Parathyroid adenoma (tissue), 2 donors: Measurements from ENCODE around the gene VRTN.

Source experiments
- H2AFZ ChIP-seq: fragments of 300-600 bp; sonication (generic); one replicate; pipeline ENCODE4 v1.7.0; 2017; ENCODE audit warnings: antibody characterized with exemption, mild to moderate bottlenecking
- H3K27ac ChIP-seq: fragments of 300-600 bp; sonication (generic); one replicate; pipeline ENCODE4 v1.7.0; 2017
- H3K27me3 ChIP-seq: fragments of 300-600 bp; sonication (generic); one replicate; pipeline ENCODE4 v1.7.0; 2017; ENCODE audit warnings: low read length; ENCODE audit not compliant: control insufficient read depth, insufficient read depth
- H3K36me3 ChIP-seq: fragments of 300-600 bp; sonication (generic); one replicate; pipeline ENCODE4 v1.7.0; 2017; ENCODE audit warnings: low read length; ENCODE audit not compliant: control insufficient read depth, insufficient read depth
- H3K4me1 ChIP-seq: fragments of 300-600 bp; sonication (generic); one replicate; pipeline ENCODE4 v1.7.0; 2017; ENCODE audit warnings: control low read depth
- H3K4me2 ChIP-seq: fragments of 300-600 bp; sonication (generic); one replicate; pipeline ENCODE4 v1.7.0; 2017; ENCODE audit warnings: low read length
- H3K4me3 ChIP-seq: fragments of 300-600 bp; sonication (generic); one replicate; pipeline ENCODE4 v1.7.0; 2017; ENCODE audit warnings: low read depth, low read length
- H3K79me2 ChIP-seq: fragments of 300-600 bp; sonication (generic); one replicate; pipeline ENCODE4 v1.7.0; 2017; ENCODE audit warnings: control low read depth
- H3K9ac ChIP-seq: fragments of 300-600 bp; sonication (generic); one replicate; pipeline ENCODE4 v1.7.0; 2017; ENCODE audit warnings: mild to moderate bottlenecking
- H3K9me3 ChIP-seq: fragments of 300-600 bp; sonication (generic); one replicate; pipeline ENCODE4 v1.7.0; 2017; ENCODE audit warnings: low read length; ENCODE audit not compliant: control insufficient read depth
- TF ChIP-seq, protein P1 (sequence below): fragments of 300-600 bp; sonication (generic); IDR thresholded peaks from one replicate; pipeline ENCODE4 v1.7.0; 2017; ENCODE audit warnings: antibody characterized with exemption, mild to moderate bottlenecking
- donor health status: primary hyperparathyroidism.

VRTN gene

GRCh38 chr14:74349757-74350156 lies 1.5 kb downstream of the VRTN start:
- Histone ChIP-seq H3K27ac (no peak overlapping the region), H3K36me3 (no peaks in the 10 kb centered on the region), H3K9ac (no peak overlapping the region), H3K27me3 (no peaks in the 10 kb centered on the region), H3K4me3 (no peak overlapping the region), H2AFZ (no peak overlapping the region), H3K79me2 (no peaks in the 10 kb centered on the region), H3K9me3 (no peaks in the 10 kb centered on the region), H3K4me1 (no peaks in the 10 kb centered on the region), H3K4me2 (no peak overlapping the region)
- TF ChIP-seq, protein P1, sequence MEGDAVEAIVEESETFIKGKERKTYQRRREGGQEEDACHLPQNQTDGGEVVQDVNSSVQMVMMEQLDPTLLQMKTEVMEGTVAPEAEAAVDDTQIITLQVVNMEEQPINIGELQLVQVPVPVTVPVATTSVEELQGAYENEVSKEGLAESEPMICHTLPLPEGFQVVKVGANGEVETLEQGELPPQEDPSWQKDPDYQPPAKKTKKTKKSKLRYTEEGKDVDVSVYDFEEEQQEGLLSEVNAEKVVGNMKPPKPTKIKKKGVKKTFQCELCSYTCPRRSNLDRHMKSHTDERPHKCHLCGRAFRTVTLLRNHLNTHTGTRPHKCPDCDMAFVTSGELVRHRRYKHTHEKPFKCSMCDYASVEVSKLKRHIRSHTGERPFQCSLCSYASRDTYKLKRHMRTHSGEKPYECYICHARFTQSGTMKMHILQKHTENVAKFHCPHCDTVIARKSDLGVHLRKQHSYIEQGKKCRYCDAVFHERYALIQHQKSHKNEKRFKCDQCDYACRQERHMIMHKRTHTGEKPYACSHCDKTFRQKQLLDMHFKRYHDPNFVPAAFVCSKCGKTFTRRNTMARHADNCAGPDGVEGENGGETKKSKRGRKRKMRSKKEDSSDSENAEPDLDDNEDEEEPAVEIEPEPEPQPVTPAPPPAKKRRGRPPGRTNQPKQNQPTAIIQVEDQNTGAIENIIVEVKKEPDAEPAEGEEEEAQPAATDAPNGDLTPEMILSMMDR, result no peak

DNA sequence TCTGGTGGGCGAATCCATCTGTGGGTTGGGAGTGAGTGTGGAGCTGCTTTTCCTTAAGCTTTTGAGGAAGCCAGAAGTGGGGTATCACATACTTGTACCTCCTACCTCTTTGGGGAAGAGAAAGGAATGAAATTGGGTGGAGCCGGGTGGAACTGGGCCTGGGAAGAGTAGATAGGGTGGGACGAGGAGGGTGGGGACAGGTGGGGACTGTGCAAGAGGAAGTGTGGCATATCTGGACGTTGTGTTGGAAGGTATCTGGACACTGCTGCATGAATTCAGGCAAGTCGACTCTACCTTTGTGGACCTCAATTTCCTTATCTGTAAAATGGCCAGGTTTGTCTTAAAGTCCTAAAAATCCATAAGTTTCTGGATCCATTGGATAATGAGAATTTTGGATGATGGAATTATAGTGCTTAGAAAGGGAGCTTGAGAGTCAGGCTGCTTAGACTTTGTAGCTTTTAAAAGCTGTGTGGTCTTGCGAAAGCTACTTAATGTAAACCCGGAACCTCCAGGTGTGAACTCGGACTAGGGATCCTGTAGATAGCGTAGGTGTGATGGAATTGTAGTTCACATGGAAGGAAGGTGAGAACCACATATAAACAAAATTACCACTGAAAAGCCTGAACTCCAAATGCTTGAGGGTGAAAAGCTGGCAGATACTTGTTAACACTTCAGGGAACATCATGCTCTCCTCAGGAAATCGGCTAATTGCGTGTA lies 2.1 kb downstream of the VRTN start:
- TF ChIP-seq, protein P1, result no peak
- Histone ChIP-seq H3K9me3 (no peaks in the 10 kb centered on the region), H3K4me1 (no peaks in the 10 kb centered on the region), H3K4me2 (no peak overlapping the region), H3K79me2 (no peaks in the 10 kb centered on the region), H3K36me3 (no peaks in the 10 kb centered on the region), H3K27ac (no peak overlapping the region), H3K9ac (no peak overlapping the region), H3K27me3 (no peaks in the 10 kb centered on the region), H2AFZ (no peak overlapping the region), H3K4me3 (no peak overlapping the region)

- TF ChIP-seq, protein P1, result no peak
- H3K9me3 ChIP-seq, result no peaks in the 10 kb centered on the region
- H2AFZ ChIP-seq, result no peak overlapping the region
- no peaks in the 10 kb centered on the region for H3K4me1 ChIP-seq
- H3K4me3 ChIP-seq, result no peak overlapping the region
- H3K79me2 ChIP-seq, result no peaks in the 10 kb centered on the region
- H3K27me3 ChIP-seq, result no peaks in the 10 kb centered on the region
- no peak overlapping the region for H3K4me2 ChIP-seq
- H3K27ac ChIP-seq, result no peak overlapping the region
- no peaks in the 10 kb centered on the region for H3K36me3 ChIP-seq
- no peak overlapping the region for H3K9ac ChIP-seq
These were observed 2.7 kb downstream of the VRTN start for GRCh38 chr14:74350928-74351323.

- Histone ChIP-seq H2AFZ (no peak overlapping the region), H3K27ac (no peak overlapping the region)
- TF ChIP-seq, protein P1, result no peak
These were observed 8.8 kb downstream of the VRTN start for GRCh38 chr14:74356892-74357575.

GRCh38 chr14:74357585-74357984 lies 9.3 kb downstream of the VRTN start:
- Histone ChIP-seq H3K4me2 (no peak overlapping the region), H3K4me1 (peaks cover 2% of the 10 kb centered on the region), H3K36me3 (no peaks in the 10 kb centered on the region), H3K27ac (no peak overlapping the region), H2AFZ (no peak overlapping the region), H3K9ac (no peak overlapping the region), H3K79me2 (no peaks in the 10 kb centered on the region), H3K9me3 (no peaks in the 10 kb centered on the region), H3K4me3 (no peak overlapping the region), H3K27me3 (no peaks in the 10 kb centered on the region)
- TF ChIP-seq, protein P1, result no peak

More at GRCh38 chr14:74356892-74357575, 8.8 kb downstream of the VRTN start:
- no peaks in the 10 kb centered on the region for H3K4me1 ChIP-seq
- no peaks in the 10 kb centered on the region for H3K36me3 ChIP-seq
- no peaks in the 10 kb centered on the region for H3K79me2 ChIP-seq
- H3K4me3 ChIP-seq, result no peak overlapping the region
- no peak overlapping the region for H3K4me2 ChIP-seq
- no peaks in the 10 kb centered on the region for H3K27me3 ChIP-seq
- no peak overlapping the region for H3K9ac ChIP-seq
- no peaks in the 10 kb centered on the region for H3K9me3 ChIP-seq
